ENCODE data around the gene DIPK2A.

DIPK2A gene

DNA sequence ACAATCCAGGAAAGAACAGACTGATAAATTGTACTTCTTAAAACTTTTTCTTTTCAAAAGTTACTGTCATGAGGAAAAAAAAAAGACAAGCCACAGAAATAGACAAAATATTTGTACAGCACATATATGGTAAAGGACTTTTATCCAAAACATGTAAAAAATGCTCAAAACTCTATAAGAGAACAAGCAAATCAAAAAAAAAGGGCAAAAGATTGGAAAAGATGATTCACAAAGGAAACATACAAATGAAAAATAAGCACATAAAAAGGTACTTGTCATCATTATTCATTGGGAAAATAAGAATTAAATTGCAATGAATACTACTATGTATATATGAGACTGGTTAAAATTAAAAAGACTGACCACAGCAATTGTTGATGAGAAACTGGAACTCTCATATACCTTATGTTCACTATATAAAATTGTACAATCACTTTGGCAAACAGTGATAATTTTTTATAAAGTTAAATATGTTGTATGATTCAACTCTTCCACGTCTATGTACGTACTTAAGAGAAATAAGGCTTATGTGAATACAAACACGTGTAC lies 39.7 kb downstream of the DIPK2A start:
- H3K9me2 ChIP-seq (replicated peaks; ENCODE audit: insufficient read depth, low read length) = no peaks in the 10 kb centered on the region
- H3K4me2 ChIP-seq (ENCODE audit: low read depth, low read length) = no peak overlapping the region
- no peaks in the 10 kb centered on the region for H3K9me3 ChIP-seq (replicated peaks; ENCODE audit: insufficient read depth, low read length)
- no peak overlapping the region for H2AFZ ChIP-seq (ENCODE audit: low read length)
- TF ChIP-seq CTCF (IDR thresholded peaks at IDR 0.05; ENCODE audit: low read length) (no peak), EZH2 (optimal IDR thresholded peaks at IDR 0.05; ENCODE audit: low read depth, low read length) (no peak), EZH2phosphoT487 (IDR thresholded peaks at IDR 0.05; ENCODE audit: low read length) (no peak)
- H3K36me3 ChIP-seq (replicated peaks; ENCODE audit: insufficient read depth, low read length) = no peaks in the 10 kb centered on the region
- H4K20me1 ChIP-seq (ENCODE audit: insufficient read depth, low read length) = no peaks in the 10 kb centered on the region
- no peak overlapping the region for H3K4me3 ChIP-seq (ENCODE audit: low read length)
- H3K27ac ChIP-seq (ENCODE audit: low read length) = no peak overlapping the region
- no peak for DNase-seq
- H3K27me3 ChIP-seq (replicated peaks; ENCODE audit: insufficient read depth, low read length) = no peaks in the 10 kb centered on the region
- no peaks in the 10 kb centered on the region for H3K4me1 ChIP-seq (ENCODE audit: low read length)
- H3F3A ChIP-seq (ENCODE audit: insufficient read depth, low read length) = no peaks in the 10 kb centered on the region
- H3K79me2 ChIP-seq (ENCODE audit: low read length) = no peaks in the 10 kb centered on the region
- no peak overlapping the region for H3K9ac ChIP-seq (ENCODE audit: low read length)

GRCh38 chr3:144015133-144015532 lies 43.5 kb downstream of the DIPK2A start:
- Histone ChIP-seq H3K9me3 (replicated peaks; ENCODE audit: insufficient read depth, low read length) (no peaks in the 10 kb centered on the region), H2AFZ (ENCODE audit: low read length) (no peak overlapping the region), H3K36me3 (replicated peaks; ENCODE audit: insufficient read depth, low read length) (no peaks in the 10 kb centered on the region), H4K20me1 (ENCODE audit: insufficient read depth, low read length) (no peaks in the 10 kb centered on the region), H3K79me2 (ENCODE audit: low read length) (no peaks in the 10 kb centered on the region), H3K4me2 (ENCODE audit: low read depth, low read length) (no peak overlapping the region), H3K27me3 (replicated peaks; ENCODE audit: insufficient read depth, low read length) (no peaks in the 10 kb centered on the region), H3K4me3 (ENCODE audit: low read length) (no peak overlapping the region), H3K4me1 (ENCODE audit: low read length) (no peaks in the 10 kb centered on the region), H3K9me2 (replicated peaks; ENCODE audit: insufficient read depth, low read length) (no peaks in the 10 kb centered on the region), H3K9ac (ENCODE audit: low read length) (no peak overlapping the region), H3K27ac (ENCODE audit: low read length) (no peak overlapping the region), H3F3A (ENCODE audit: insufficient read depth, low read length) (no peaks in the 10 kb centered on the region)
- no peak for TF ChIP-seq CTCF (IDR thresholded peaks at IDR 0.05; ENCODE audit: low read length)
- no peak for TF ChIP-seq EZH2phosphoT487 (IDR thresholded peaks at IDR 0.05; ENCODE audit: low read length)
- no peak for TF ChIP-seq EZH2 (optimal IDR thresholded peaks at IDR 0.05; ENCODE audit: low read depth, low read length)
- no peak for DNase-seq

- H3K9ac ChIP-seq (ENCODE audit: low read length) = no peak overlapping the region
- DNase-seq = no peak
Observed at GRCh38 chr3:144018776-144019175, 47.2 kb downstream of the DIPK2A start.

More at GRCh38 chr3:144018776-144019175, 47.2 kb downstream of the DIPK2A start:
- H4K20me1 ChIP-seq (ENCODE audit: insufficient read depth, low read length) = no peaks in the 10 kb centered on the region
- H3F3A ChIP-seq (ENCODE audit: insufficient read depth, low read length) = no peaks in the 10 kb centered on the region
- no peak overlapping the region for H3K4me3 ChIP-seq (ENCODE audit: low read length)
- TF ChIP-seq EZH2phosphoT487 (IDR thresholded peaks at IDR 0.05; ENCODE audit: low read length) (no peak), EZH2 (optimal IDR thresholded peaks at IDR 0.05; ENCODE audit: low read depth, low read length) (no peak), CTCF (IDR thresholded peaks at IDR 0.05; ENCODE audit: low read length) (no peak)
- H3K9me2 ChIP-seq (replicated peaks; ENCODE audit: insufficient read depth, low read length) = no peaks in the 10 kb centered on the region
- no peaks in the 10 kb centered on the region for H3K4me1 ChIP-seq (ENCODE audit: low read length)
- H3K27ac ChIP-seq (ENCODE audit: low read length) = no peak overlapping the region
- H2AFZ ChIP-seq (ENCODE audit: low read length) = no peak overlapping the region
- no peaks in the 10 kb centered on the region for H3K36me3 ChIP-seq (replicated peaks; ENCODE audit: insufficient read depth, low read length)
- H3K27me3 ChIP-seq (replicated peaks; ENCODE audit: insufficient read depth, low read length) = no peaks in the 10 kb centered on the region
- H3K9me3 ChIP-seq (replicated peaks; ENCODE audit: insufficient read depth, low read length) = no peaks in the 10 kb centered on the region
- H3K4me2 ChIP-seq (ENCODE audit: low read depth, low read length) = no peak overlapping the region
- H3K79me2 ChIP-seq (ENCODE audit: low read length) = no peaks in the 10 kb centered on the region
